Right forelimb (tissue), 1 donor: Measurements from ENCODE around the gene SUSD4.
A peak's percentile ranks its signal among the peaks of the same experiment; 100 is the strongest.

ENCODE experiments used
- DNase-seq: peaks from one replicate; pipeline ENCODE4 v3.0.0-alpha.2; 2018

The SUSD4 gene

DNA sequence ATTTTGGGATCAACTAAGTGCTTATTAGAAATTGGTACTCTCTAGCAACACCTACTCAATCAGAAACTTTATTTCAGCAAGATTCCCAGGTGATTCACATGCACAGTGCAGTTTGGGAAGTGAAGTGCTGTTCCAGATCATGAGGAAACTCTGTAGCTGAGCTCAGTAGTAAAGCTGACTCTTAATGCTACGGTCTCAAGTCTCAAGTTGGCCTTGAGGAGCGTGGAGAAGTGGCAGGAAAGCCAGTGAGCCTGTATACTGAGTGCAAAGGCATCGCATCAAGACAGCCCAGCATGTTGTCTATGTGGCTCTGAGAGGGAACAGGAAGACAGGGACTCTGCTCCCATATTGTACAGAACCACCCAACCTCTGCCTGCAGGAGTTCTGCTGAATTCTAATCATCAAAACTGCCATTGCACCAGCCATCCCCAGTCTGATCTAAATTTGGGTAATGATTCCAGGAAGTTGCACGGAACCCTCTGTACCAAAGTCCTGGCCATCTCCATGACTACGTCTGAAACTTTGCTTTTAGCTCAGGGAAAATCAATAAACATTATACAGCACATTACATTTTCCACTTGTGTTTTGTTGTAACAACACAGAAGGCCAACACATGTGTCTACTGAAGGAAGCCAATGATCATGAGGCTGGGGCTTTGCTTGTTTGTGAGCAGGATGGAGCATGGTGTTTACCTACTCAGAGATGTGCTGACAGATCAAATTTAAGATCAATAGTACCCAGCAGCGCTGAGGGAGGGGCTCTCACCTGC, 115.8 kb downstream of the SUSD4 start:
- no peak for DNase-seq

DNA sequence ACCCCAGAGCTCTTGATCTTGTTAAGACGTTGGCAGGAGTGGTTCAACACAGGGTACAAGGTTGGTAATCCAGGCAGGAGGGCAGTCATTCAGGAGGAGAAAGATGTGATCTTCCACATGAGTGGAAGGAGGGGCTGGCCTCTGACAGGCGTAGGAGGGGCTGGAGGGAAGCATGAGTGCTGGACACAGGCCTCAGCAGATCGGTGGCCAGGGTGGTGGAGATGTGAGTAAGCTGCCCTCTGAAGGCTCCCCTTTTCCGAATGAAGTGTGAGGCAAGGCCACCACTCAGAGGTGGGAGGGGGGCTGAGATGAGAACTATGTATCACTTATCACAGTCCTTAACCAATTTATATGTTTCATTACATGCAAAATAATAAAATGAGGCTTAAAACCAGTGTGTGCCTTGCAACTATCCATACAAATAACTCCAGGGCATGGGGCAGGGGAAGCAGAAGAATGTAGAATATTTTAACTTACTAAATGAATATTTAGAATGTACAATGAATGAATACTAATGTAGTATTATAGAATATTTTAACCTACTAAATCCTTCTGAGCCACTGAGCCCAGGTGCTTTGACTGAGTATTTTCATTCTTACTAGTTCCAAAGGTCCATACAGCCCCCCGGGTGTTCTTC, 117.4 kb downstream of the SUSD4 start:
- peak; percentile 12 for DNase-seq

DNA sequence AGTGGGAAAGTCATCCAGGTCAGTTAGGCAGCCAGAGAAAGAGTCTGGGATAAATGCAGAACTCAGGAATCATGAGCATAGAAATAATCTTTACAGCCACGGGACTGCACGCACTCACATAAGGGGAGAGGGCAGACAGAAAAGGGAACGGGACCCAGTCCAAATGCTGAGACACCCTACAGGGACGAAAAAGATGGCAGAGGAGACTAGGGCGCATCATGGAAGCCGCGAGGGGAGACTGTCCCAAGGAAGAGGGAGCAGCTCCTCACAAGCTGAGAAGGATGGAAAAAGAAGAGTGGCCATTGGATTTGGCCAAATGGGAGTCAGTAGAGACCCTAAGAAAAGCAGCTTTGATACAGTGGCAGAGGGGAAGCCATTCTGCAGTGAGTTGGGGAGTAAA, 118.0 kb downstream of the SUSD4 start:
- no peak for DNase-seq

DNA sequence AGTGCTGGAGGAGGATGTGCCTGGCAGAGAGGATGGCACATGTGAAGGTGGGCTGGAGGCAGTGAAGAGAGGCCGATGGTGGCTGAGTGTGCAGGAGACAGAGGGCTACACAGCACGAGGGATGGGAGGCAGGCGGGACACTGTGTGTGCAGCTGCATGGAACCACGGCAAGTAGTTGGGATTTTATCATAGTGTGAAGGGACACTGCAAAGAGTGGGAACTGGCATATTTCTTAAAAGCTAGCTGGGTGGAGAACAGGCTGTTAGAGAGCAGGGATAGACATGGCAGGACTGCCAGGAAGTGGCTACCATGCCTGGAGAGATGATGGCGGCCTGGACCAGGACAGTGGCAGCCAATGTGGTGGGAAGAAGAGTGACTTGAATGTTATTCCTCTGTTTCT, 118.6 kb downstream of the SUSD4 start:
- peak; percentile 13 for DNase-seq

DNA sequence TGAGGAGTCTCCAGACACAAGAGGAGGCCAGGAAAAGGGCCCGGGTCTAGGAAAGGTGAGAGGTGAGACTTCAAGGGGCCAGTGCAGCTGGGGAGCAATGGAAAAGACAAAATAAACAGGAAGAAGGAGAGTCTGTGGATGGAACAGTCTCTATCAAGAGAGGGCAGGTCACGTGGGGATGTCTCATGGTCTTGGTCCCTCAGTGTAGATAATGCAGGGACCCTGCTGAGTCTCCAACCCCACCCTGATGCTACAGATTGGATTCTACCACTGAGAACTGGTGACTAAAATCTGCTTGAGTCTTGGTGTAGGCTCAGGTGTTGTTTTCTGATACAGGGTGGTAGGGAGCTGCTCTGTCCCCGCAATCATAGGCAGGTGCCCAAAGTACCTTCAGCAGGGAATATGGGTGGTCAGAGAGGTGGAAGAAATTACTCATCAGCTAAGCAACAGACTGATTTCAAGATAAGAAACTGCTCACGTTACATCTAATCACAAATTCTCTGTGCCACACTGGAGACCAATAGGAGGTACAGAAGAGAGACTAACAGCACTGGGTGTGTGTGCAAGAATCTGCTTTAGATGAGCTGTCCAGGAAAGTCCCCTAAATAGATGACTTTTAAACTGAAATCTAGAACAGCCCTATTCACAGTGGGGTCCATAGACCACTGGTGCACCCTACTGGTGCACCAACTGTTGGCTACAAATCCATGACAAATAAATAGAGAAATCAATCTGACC, 119.4 kb downstream of the SUSD4 start:
- DNase-seq = peak; percentile 5

DNA sequence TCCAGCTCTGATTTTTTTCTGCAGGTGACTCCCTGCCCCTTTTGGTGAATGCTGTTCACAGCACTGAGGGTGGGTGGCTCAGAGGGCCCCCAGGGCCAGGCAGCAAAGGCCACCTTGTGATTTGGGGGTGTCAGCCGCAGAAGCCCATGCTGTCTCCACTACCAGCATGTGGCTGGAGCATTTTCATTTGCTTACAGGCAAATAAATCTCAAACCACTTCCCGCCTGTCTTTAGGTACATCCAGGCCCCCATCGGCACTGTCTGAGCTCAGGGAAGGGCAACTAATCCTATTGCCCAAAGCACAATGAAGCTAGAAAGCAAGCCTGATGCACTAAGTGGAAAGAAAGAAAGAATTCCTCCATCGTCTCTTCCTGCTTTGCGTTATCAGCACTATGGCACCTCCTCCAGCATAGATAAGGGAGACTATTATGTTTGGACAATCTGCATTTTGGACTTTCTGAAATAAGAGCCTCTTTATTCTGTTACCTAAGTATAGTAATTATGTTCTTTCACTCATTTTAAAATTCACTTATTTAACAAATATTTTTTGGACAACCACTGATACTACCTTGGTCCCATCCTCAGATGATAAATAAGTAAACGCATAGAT, 120.4 kb downstream of the SUSD4 start:
- no peak for DNase-seq

DNA sequence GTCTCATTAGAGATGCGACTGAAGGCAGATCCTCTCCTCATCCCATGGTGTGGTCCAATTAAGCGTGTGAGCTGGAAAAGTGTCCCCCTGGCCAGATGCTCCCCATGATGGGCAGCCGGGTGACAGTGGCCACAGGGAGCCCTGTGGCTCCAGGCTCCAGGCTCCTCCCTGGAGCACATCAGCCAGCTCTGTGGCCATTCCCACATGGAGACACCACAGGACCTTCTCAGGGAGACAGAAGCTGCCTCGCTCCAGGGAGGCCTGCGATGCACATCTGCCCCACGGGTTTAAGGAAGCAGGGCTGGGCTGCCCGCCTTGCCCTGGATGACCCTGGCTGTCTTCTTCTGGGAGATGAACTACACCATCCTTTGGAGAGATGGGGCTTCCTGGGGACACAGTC, 121.0 kb downstream of the SUSD4 start:
- no peak for DNase-seq

DNA sequence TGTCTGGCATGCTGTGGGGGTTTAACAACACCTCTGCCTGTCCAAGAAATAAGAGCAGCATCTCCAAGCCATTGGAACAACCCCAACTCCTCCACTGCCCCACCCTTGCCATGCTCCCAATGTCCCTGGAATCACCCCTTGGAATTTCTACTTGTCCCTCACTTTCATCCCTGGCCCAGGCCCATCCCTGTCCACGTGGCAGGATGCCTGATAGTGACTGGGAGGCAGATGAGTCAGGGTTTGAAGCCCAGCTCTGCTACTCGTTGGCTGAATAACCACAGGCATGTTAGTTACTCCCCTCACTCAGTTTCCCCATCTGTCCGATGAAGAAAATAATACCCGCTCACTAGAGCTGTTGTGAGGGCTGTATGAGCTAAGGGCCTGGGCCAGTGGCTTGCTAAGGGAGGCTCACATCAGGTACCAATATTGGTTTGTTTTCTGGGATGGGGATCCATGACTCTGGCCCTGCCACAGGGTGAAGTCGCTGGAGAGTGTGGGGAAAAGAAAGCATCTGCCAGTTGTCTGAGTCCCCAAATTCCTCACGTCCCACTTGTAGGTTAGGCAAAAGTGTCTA, 121.5 kb downstream of the SUSD4 start:
- no peak for DNase-seq

DNA sequence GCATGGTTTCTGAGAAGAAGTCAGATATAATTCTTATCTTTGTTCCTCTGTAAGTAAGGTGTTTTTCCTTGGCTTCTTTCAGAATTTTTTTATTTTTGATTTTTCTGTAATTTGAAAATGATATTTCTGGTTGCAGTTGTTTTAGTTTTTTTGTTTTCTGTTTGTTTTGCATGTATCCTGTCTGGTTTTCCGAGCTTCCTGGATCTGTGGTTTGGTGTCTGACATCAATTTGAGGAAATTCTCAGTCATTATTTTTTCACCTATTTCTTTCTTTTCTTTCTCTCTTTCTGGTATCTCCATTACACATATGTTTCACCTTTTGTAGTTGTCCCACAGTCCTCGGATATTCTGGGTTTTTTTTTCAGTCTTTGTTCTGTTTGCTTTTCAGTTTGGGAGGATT, 123.9 kb downstream of the SUSD4 start:
- no peak for DNase-seq

DNA sequence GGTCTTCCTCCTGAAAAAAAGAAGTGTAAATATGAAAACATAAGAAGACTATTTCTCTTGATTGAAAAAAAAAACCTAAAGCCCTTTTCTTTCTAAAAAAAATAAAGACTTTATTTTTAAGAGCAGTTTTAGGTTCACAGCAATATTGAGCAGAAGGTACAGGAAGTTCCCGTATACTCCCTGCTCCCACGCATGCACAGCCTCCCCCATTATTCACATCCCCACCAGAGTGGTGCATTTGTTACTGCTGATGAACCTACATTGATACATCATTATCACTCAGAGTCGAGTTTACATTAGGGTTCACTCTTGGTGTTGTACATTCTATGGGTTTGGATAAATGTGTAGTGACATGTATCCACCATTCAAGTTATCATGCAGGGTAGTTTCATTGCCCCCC, 128.9 kb downstream of the SUSD4 start:
- DNase-seq = no peak

DNA sequence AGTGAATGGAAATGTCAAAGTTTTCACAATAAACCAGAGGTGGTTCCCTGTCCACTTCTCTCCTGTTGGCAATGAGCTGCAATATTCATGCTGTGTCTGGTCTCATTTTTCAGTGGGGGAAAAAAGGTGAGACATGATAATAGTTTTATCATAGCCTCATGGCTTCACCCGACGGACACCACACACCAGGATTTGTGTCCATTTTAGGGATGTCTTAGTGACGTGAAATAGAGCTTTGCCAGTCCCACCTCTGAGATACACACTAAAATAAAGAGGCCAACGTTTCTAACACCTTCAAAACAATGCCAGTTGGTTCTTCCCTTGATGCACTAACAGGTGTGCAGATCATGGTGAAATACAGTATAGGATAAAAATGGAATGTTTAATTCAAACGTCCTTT, 129.4 kb downstream of the SUSD4 start:
- DNase-seq = peak; percentile 9

DNA sequence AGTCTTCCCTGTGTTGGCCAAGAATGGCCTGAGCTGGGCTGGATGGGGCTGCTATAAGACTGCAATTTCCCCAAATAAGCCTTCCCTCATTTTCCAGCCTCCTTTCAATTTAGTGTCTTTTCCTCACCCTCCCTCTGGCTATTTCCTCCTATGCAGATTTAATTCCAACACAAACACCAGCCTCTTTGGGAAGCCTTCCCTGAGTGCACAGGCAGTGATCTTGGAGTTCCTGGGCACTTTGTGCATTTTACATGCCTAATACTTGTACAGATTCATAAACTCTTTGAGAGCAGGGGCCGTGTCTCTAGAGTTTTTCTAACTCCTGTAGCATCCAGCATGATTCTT, 129.8 kb downstream of the SUSD4 start:
- DNase-seq = peak; percentile 21

DNA sequence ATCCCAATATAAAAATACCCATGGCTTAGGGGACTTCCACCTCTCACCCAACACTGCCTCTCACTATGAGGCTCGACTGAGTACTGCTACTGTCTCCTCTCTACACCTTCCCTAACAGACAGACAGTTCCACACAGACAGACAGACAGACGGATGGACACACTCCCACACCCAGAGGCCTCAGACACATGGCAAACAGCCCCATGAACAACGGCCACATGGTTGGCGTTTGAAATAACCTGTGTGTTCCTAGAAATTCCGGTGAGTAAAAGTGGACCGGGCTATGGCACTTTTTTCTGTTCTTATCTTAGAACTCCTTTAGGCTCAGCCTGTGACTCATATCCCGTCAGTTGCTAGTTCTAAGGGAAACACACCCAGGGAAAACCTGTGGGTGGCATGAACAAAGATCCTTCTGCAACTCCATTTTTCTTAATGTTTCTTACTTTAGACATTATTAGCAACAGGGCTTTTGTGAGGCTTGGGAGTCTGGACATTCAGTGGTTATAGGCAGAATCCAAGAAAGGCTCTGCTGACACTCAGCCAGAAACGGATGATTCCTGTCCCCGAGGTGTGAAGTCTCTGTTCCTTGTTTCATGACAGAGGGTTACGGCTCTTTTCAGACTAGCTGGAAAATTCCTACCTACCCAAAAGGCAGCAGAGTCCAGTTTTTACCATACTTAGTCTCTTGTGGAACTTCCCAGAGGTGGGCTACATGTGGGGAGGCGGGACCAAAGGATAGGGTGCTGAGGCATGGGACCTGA, 130.4 kb downstream of the SUSD4 start:
- DNase-seq = peak; percentile 34

DNA sequence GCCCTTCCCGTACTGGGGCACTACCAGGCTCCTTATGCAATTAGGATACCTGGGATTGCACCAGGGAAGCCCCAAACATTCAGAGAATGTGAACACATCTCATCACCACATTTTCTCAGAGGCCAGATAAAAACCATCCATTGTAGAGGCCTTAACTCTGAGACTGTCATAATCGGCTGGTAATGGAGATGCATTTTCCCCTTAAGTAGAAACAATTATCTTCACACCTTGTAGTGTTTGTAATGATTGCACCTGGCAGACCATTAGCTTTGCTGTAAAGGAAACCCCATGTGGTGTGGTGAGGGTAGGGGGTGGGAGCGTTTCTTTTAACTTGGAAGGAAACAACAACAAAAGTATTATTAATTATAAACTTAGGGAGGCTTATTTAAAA, 131.0 kb downstream of the SUSD4 start:
- peak; percentile 24 for DNase-seq

DNA sequence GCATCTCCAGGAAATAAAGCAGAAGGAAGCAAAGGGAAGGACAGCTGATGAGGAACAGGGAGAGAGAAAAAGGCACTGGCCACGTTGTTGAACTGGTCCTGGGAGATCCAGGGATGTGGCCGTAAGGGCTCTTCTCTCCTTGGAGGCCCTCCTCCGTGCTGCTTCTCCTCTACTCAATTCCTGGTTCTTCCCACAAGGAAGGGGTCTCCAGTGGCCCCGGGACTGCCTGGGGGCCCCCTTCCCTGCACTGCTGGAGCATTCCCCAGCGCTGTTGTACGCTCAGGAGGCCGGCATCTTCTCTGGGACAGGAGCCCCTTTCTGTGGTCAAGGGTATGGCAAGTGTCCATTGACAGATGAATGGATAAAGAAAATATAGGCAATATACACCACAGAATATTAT, 132.4 kb downstream of the SUSD4 start:
- DNase-seq = peak; percentile 7

DNA sequence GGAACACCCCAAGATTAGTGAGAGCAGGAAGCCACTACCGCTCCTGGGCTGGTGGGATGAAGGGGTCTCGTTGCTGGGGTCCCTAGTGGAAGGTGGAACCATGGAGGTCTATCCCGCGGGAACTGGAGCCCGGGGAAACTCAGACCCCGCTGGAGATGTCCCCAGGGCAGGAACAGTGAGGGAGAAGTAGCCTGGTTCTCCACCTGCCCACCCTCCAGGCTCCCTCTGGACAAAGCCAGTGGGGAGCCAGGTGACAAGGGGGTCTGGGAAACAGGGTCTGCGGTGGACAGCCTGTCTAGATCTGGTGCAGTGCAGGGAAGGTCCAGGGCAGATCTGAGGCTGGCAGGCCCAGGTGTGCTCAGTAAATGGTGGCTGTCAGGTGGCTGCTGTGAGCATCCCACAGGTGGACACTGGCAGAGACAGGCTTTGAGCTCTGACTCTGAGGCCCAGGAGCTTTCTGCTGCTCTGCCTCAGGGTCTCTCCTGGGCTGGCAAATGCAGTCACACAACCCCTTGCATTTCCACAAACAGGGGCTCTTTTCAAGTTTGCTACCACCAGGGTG, 132.9 kb downstream of the SUSD4 start:
- peak; percentile 34 for DNase-seq

DNA sequence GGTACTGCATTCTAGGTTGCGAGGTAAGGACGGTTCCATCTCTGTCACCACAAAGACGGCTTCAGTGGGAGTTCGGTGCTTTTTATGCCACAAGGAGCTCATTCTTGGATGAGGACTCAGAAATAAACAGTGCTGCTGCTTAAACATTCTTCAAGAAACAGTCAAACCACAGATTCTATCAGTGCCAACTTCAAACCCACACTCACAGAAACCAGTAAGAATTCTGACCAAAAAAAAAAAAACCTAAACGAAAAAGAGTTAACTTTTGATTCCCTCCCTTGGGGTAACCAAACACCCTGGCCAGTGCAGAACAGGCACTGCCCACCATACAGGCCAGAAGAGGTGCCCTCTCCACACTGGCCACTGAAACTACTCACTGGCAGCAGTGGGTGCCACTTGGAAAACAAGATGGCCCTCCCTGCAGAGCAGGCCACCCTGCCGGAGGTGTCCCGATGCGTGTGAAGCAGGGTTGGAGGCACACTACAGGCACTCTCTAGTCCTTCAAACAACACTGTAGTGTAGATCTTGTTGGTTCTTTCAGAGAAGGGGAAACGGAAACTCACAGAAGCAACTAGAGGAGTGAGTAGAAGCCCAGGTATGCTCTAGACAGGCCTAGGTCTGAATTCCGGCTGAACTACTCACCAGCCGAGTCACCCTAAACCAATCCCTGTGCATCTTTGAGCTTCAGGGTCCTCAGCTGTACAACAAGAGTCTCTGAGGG, 133.7 kb downstream of the SUSD4 start:
- DNase-seq = peak; percentile 31

DNA sequence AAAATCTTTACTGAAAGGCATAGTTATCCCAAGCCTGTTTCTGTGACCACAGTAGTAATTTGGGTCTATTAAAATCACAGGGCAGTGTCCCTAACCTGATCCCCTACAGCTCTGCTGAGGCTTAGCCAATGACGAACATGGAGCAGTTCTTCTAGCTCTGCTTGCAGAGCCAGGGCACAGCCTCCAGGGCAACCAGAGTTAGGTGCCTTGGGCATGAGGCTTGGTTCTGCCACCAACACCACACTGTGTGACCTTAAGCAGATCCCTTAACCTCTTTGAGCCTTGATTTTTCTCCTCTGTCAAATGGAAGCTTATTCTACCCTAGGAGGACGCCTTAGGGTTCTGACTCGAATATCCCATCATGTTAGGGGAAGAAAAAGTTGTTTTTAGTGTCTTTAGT, 134.2 kb downstream of the SUSD4 start:
- no peak for DNase-seq

DNA sequence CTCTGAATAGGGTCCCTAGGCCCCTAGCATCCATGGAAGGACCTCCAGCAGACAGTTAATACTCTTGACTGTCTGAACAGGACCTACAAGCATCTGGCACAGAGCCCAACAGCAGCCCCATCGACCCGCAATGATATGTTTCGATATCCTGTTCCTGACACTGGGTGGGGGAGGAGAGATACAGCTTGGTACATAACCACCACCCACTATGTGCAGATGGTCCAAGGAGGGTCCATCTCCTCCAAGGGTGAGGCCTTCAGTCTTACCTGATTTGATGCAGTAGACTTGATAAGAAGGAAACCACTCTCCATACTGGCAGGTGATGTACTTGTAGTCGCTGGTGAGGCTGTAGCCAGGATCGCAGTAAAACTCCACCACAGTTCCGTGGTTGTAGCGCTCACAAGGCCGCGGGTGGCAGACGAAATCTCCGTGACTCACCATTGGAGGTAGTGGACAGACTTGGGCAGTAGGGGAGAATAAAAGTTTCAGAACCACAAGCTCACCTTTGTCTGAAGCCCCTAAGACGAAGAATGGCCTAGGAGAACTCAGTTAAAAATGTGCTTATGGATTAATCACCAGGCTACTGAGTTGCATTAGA, 134.9 kb downstream of the SUSD4 start:
- DNase-seq = no peak

DNA sequence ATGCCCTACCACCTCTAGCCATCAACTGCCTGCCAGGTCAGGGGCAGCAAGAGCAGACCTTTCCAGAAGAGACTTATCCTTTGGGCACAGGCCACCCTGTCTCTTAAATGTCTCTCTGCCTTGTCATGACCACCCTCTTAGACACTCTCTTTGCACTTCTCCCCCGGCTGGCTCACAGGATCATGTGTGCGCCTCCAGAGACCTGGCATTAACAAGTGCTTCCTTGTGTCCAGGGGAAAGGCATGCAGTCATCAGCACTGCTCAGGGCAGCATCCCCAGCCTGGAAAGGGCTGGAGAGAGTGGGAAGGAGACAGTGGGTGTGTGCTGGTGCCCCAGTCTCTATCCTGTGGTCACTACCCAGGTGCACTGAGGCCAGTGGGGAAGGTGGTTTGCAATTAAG, 135.8 kb downstream of the SUSD4 start:
- DNase-seq = no peak
